AG08396 (cell line): ENCODE results near the gene TUBG2.

Experiments
- DNase-seq: peaks from one replicate; pipeline ENCODE4 v3.0.0; 2012; ENCODE audit warnings: low spot score, mixed read lengths

TUBG2 gene

GRCh38 chr17:42698736-42699414, 39.8 kb downstream of the TUBG2 start:
- peak; percentile 86 for DNase-seq

DNA sequence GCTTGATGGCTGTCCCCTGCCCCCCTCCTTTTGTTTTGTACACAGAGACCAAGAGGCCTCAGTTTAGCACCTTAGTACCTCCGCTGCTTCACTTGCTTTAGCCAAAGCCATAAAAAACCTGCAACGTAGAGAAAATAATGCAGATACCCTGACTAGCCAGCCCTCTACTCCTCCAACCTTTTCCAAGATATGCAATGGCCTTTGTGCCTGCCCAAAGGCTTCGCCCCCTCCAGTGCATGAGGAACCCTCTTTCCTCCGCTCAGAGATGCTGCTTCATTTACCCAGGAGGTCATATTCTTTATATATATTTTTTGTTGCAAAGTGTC, 40.3 kb downstream of the TUBG2 start:
- no peak for DNase-seq

DNA sequence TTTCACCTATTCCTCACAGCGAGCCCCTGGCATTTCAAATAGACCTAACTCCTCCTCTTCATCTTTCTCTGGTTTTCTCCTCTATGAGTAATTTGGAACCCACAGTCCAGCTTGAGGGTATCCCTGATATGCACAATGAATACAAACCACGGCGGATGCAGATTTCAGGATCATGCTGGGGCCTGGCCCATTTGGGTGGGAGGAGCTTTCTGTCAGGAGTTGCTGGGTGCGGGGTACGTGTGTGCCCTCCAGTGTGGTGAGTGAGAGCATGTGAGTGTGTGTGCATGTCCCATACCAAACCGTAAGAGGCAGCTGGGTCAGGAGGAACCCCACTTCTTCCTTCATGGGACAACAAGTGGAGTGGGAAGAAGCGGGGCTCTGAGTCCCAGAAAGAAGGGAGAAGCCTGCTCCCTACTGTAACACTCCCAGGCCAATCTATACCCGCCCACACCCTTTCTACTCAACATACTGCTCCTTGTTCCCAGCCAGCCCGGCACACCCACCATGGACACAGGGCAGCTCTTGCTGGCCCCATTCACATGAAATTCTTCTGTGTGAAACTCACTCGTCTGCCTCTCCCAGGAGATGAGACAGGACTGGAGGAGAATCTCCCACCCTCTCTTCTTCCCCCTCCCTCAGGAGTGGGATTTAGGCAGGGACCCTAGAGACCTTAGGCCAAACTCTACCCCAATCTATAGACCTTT, 41.7 kb downstream of the TUBG2 start:
- DNase-seq: no peak

- no peak for DNase-seq
These were observed 43.4 kb downstream of the TUBG2 start for GRCh38 chr17:42702446-42702845.

DNA sequence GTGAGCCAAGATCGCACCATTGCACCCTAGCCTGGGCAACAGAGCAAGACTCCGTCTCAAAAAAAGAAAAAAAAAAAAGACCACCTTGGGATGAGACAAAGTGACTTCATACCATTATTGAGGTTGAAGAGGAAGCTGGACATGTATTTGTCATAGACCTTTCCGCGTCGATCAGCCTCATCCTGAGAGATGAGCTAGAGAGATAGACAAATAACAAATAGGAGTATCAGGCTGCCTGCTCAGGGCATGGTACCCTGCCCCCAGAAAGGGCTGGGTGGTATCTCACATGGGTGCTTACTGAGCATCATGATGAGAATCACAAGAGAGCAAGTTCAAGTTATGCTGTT, 45.4 kb downstream of the TUBG2 start:
- DNase-seq: no peak

GRCh38 chr17:42704837-42705494, 45.9 kb downstream of the TUBG2 start:
- no peak for DNase-seq

GRCh38 chr17:42706732-42707131, 47.6 kb downstream of the TUBG2 start:
- DNase-seq: no peak

GRCh38 chr17:42708588-42708987, 49.5 kb downstream of the TUBG2 start:
- DNase-seq: no peak

GRCh38 chr17:42709561-42709960, 50.5 kb downstream of the TUBG2 start:
- DNase-seq: no peak
